ENCODE measurements around the gene RASGRF2. TPM values are rescaled to one million over a fixed set of nuclear protein-coding genes. Genes with fewer than 3 reads are reported as not detected.
"Not testable (repeated sequence)": the region's sequence is repeated elsewhere in the genome, so short reads cannot be mapped to it uniquely, and the experiment has no call there.

The RASGRF2 gene
- total RNA-seq, 4 donors from 2014 or later: 13.0 to 45.9 (median 20.0) TPM

DNA sequence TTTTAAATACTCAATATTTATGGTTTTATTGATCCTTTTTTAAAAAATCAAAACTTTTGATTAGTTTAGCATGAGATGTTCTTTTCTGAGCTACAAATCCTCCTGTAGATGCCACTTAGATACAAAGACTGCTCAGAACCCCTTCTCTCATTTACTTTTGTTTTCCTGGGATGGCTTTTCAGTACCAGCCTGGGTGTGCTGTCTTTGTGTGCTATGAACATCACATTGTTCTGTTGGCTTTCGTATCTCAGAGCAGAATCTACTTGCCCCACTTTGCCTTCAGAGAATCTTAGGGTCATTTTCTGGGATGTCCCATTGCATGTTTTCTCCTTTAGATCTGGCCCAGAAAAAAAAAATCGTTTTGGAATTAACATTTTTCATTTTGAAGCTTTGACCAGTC lies 85.9 kb downstream of the RASGRF2 start:
- ATAC-seq (ENCODE audit: low FRiP score): no peak
- no peak for DNase-seq (ENCODE audit: low spot score)
- TF ChIP-seq, protein P1, sequence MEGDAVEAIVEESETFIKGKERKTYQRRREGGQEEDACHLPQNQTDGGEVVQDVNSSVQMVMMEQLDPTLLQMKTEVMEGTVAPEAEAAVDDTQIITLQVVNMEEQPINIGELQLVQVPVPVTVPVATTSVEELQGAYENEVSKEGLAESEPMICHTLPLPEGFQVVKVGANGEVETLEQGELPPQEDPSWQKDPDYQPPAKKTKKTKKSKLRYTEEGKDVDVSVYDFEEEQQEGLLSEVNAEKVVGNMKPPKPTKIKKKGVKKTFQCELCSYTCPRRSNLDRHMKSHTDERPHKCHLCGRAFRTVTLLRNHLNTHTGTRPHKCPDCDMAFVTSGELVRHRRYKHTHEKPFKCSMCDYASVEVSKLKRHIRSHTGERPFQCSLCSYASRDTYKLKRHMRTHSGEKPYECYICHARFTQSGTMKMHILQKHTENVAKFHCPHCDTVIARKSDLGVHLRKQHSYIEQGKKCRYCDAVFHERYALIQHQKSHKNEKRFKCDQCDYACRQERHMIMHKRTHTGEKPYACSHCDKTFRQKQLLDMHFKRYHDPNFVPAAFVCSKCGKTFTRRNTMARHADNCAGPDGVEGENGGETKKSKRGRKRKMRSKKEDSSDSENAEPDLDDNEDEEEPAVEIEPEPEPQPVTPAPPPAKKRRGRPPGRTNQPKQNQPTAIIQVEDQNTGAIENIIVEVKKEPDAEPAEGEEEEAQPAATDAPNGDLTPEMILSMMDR (IDR thresholded peaks at IDR 0.05): no peak

DNA sequence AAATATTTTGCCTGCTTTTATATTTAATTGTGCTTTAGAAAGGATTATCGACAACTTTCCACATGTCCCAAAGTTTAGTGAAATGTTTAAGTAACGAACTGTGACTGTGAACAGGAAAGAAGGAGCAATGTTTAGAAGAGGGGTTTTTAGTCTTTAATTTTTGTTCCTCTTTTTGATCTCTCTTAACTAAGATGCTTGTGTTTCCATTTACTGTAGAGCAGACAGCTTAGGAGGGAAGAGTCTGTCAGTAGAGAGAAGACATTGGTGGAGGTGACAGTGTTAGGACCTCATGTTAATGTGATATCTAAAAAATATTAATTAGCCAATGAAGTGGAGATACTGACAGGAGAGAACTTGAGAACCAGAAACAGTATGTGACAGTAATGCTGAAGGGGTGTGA lies 92.2 kb downstream of the RASGRF2 start:
- TF ChIP-seq, protein P1 (IDR thresholded peaks at IDR 0.05): no peak
- DNase-seq (ENCODE audit: low spot score) (no peak), ATAC-seq (ENCODE audit: low FRiP score) (no peak)

DNA sequence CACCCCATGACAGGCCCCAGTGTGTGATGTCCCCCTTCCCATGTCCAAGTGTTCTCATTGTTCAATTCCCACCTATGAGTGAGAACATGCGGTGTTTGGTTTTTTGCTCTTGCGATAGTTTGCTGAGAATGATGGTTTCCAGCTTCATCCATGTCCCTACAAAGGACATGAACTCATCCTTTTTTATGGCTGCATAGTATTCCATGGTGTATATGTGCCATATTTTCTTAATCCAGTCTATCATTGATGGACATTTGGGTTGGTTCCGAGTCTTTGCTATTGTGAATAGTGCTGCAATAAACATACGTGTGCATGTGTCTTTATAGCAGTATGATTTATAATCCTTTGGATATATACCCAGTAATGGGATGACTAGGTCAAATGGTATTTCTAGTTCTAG lies 93.1 kb downstream of the RASGRF2 start:
- not testable (repeated sequence) for ATAC-seq (ENCODE audit: low FRiP score); DNase-seq (ENCODE audit: low spot score)

DNA sequence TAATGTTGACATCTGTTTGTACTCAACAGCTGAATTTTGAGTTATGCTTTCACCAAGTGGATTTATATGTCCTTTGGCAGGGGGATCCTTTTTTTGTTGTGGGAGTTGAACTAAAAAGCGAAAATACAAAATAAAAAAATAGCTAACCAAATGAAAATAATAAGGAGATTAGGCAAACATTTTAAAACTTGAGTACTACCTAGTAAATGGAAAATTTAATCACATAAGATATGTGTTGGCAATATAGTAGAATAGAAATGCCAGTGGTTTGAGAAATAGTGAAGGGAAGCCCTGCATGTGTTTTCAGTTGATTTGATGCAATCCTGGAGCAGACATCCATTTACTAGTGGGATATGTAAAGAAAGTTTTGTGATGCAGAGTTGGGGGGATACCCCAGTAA lies 98.0 kb downstream of the RASGRF2 start:
- ATAC-seq (ENCODE audit: low FRiP score) (no peak), DNase-seq (ENCODE audit: low spot score) (no peak)
- TF ChIP-seq, protein P1 (IDR thresholded peaks at IDR 0.05): no peak

DNA sequence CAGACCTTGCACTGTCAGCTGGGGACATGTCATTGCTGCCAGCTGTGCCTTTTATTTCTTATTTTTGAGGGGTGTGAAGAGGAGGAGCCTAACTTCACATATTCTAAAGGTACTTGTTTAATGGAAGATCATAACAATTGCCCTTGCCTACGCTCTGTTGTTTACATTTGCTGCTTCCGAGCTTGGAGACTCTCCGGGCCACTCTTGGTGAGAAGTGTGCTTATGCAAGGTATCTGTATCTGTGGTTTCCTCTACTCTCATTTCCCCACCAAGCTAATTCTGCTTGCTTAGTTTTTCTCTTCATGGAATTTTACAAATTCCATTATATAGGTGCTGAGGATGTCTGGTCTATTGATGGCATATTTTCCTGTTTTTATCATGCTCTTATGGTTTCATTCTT lies 105.3 kb downstream of the RASGRF2 start:
- TF ChIP-seq, protein P1 (IDR thresholded peaks at IDR 0.05): no peak
- ATAC-seq (ENCODE audit: low FRiP score): no peak
- DNase-seq (ENCODE audit: low spot score): no peak

DNA sequence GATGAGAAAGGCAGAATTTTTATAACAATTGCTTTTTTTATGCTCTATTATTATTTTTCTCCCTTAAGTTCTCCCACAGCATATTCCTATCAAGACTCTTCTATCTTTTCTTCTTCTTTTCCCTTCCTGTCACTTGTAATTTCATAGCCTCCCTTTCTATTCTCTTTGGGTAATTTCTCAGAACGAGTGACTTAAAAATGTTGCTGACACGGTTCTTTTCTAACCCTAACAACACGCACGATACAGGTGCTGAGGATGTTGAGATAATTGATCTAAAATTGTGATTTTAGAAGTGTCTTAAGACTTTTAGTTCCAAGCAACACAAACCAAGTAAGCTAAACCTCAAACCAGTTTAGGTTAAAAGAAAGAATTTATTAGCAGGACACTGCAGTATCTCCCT lies 105.9 kb downstream of the RASGRF2 start:
- TF ChIP-seq, protein P1 (IDR thresholded peaks at IDR 0.05): no peak
- DNase-seq (ENCODE audit: low spot score): no peak
- no peak for ATAC-seq (ENCODE audit: low FRiP score)

DNA sequence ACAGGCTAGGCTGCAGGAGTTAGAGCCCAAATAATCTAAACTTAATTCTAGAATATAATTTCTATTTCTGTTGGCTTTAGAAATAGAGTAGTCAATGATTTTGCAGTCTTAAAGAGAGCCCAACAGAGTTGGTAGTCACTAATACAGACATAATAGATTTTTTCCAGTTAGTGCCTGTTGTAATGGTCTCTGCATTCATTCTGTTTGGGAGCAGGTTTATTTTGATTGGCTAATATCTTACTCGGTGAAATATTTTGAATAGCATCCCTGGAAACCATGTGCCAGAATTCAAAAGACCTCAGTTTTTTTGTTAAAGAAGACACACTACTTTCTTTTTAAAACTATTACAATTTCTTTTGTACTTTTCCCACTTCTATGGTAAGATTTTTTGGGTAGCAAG lies 107.2 kb downstream of the RASGRF2 start:
- TF ChIP-seq, protein P1 (IDR thresholded peaks at IDR 0.05): no peak
- DNase-seq (ENCODE audit: low spot score) (no peak), ATAC-seq (ENCODE audit: low FRiP score) (no peak)

DNA sequence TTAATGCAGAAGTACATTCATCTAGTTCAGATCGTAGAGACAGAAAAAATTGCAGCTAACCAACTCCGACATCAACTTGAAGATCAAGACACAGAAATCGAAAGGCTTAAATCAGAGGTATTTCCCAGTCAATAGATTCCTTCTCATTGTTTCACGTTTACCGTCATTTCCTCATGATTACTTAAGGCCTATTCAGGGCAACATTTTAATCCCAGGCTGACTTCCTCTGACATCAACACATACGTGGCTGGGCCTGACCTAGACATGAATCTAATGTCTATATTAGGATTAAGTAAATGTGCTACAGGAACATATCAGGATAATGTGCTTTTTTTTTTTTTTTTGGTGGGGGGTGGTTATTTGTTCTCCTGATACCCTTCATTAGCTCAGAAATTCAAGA lies 107.9 kb downstream of the RASGRF2 start:
- TF ChIP-seq, protein P1 (IDR thresholded peaks at IDR 0.05): no peak
- ATAC-seq (ENCODE audit: low FRiP score) (no peak), DNase-seq (ENCODE audit: low spot score) (no peak)

Data from omental fat pad (tissue), 4 donors.